GOT3 (cell line): ENCODE results near the gene VENTX.

ENCODE experiments used
- DNase-seq: peaks from one replicate; lab custom pipeline; 2025; ENCODE audit warnings: mixed read lengths; lab: John Stamatoyannopoulos, UW

VENTX gene

DNA sequence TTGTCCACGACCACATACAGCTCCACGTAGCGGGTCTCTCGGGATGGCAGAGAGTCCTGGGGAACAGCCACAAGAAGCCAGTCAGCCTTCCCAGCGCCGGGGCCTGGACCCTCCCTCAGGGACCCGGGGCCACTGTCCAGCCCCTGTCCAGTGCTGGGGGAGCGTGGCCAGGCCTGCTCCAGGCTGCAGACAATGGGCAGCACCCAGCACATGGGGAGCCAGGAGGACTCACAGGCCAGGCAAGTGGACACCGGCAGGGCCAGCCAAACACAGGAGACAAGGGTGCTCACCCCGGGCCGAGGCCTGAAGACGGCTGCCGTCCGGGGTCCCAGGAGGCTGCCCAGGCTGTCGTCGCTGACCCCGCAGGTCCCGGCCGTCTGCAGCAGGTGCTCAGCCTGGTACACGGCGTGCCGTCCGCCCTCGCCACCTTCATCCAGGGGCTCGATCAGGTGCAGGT lies 35.3 kb downstream of the VENTX start:
- no peak for DNase-seq

DNA sequence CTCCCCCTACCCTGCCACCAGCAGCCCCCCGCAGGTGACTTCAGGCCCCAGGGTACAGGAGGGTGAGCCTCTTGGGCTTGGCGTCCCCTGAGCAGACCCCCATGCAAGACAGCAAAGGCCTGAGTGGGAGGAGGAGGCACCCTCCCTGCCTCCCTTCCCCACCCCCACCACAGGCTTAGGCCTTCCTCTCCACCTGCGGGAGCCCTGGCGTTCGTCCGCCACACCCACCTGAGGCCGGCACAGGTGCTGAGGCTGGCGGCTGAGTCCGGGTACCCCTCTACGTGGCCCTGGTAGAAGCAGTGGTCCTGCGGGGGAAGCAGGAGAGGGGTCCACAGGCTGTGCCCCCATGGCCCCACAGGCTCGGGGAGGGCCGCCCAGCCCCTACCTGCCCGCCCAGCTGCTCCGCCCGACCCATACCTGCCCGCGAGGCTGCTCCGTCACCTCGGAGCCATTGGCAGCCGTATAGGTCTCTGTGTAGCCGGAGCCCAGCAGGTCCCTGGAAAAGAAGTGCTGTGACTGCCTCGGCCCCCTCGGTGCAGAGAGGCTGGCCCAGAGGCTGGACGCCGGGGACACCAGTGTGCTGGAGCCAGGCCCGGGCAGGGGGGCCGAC lies 36.0 kb downstream of the VENTX start:
- no peak for DNase-seq

DNA sequence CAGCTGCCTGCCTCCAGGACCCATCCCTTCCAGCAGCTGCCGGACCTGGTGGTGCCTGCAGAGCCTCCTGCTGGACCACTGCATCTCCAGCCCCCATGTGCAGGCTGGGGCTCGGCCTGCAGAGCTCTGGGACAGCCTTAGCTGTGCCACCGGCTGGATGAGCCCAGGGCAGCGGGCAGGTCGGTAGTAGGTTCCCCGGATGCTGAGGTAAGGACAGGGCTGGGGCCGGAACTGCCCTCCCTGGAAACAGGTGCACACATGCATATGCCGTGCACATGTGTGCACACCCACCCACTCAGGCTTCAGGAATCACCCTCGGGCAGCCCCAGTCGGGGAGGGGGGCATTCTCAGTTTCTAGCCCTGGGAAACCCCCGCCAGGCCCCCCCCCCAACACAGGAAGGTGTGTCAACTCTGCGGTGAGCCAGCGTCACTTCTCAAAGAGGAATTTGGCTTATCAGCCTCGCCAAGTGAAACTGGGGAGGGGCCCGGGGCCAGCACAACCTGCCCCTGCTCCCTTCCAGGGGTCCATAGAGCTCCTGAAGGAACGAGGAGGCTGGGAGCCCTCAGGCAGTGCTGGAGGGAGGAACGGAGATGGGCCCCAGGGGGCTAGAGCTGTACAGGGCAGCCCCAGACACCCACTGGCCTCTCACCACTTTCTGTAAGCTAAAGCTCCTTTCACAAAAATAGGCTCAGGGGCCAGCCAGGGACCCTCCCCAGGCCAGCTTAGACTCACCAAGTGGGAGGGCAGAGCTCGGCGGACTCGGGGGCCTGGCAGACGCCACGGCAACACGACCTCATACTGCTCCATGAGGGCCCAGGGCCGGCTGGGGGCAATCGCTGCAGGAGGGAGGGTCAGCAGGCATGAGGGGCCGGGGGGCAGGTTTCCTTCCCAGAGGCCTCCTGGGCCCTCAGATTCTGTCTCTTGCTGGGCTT lies 37.4 kb downstream of the VENTX start:
- peak; percentile 32 for DNase-seq

DNA sequence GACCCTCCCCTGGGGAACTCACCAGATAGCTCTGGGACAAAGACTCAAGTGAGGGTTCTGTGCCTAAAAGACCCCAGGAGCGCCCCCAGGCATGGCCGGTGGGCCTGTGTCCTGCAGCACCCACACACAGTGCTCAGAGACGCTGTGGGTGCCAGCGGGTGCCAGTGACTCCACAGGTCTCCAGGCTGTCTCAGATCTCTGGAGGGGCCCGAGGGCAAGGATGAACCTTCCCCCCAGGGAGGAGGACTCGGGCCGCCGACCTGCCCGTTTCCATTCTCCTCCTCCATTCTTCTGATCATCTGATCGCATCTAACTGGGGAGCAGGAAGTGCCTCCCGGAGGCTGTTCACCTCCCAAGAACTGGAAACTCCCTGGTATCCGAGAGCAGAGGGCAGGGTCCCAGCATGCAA lies 38.0 kb downstream of the VENTX start:
- no peak for DNase-seq

DNA sequence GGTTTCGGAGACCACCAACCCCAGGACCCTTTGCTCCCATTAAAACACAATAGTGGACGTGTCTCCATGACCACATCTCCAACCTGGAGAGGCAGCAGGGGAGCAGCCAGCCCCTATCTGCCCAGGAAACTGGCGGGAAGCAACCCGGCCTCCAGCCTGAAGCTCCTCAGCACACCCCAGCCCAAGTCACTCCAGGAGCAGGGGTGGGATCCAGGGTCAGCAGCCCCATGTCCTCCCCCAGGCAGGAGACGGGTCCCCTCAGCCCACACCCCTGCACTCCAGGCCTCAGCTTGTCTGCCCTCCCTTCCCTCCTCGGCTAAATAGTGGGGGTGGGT lies 38.4 kb downstream of the VENTX start:
- no peak for DNase-seq

DNA sequence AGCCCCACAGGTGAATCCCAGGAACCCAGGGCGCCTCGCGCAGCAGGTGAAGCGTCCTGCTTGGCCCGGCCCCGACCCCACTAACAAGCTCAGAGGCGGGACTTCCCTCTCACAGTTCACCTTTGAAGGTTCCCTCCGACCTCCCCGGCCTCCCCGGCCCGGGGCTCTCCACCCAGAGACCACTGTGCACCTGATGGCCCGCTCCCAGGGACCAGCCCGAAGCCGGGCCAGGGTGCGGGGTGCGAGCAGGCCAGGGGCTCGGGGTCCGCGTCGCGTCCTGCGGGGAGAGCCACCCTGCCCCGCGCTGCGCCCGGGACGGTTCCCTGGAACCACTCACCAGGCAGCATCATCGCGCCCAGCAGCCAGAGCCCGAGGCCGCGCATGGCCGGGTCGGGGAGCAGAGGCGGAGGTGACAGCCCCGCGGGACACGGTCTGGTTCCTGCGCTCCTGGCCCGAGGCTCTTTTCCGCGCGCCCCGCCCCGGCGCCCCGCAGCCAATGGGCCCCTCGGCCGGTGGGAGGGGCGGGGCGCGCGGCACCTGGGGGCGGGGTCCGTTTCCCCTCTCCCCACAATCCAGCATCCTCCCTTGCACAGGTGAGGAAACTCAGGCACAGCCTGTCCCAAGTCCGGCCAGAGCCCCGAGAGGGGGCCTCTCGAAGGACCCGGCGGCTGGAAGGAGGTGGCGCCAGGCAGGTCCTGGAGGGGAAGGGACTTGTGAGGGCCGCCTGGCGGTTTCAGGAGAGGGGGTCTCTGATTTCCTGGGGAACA lies 39.0 kb downstream of the VENTX start, which contains the start of gene ADAM8:
TSS of gene ADAM8 (minus strand) at position 434 of the 767 bp plus-strand sequence. CDS start at position 383, 51 bp downstream.
- DNase-seq, result no peak

DNA sequence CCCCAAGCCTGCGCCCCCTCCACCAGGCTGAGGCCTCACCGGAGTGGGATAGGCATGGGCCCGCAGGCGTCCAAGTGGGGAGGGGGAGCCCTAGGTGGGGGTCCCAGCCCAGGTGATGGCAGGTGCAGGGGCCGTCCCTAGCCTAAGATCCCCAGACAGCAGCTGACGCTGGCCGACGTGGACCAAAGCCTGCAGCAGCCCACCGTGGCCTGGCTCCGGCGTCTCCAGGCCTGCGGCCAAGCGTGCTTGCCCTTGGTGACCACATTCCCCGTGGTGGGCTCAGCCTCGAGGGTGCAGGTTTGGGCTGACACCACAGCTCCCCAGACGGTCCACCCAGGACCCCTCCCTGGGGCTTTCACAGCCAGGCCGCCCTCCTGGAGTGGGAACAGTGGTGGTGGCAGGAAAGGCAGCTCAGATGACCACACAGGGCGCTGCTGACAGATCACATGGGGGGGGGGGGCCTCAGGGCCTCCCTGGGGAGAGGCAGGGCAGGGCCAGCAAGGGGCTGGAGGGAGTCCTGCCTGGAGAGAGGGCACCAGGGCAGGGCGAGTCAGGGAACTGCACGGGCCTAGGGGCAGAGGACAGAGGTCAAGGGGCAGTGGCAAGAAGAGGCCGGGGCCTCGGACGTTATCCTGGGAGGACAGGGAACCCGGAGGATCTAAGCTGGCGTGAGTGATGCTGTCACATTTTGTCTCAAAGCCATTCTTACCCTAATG lies 39.8 kb downstream of the VENTX start:
- DNase-seq, result no peak

DNA sequence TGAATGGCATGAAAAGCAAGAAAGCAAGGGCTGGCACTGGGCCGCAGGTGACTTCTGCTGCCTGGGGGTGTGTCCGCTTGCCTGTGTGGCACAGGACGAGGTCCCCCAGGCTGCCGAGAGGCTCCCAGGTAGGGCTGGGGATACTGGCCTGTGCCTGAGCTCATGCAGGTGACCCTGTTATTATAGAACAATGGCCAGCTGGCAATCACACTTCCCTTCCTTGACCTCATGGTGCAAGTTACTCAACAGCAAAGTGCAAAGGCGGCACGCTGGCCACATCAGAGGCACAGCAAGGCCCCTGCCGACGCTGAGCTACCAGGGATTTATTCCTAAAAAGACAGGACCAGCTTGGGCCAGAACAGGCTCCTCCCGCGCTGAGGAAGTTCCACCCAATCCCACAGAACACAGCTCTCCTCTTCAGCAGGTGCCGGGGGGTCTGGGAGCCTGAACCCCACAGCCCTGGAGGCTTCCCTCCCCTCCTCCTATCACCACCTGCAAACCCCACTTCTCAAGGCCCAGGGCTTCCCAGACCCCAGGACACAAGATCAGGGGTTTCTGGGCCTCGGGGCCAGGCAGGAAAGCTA lies 40.4 kb downstream of the VENTX start:
- no peak for DNase-seq

DNA sequence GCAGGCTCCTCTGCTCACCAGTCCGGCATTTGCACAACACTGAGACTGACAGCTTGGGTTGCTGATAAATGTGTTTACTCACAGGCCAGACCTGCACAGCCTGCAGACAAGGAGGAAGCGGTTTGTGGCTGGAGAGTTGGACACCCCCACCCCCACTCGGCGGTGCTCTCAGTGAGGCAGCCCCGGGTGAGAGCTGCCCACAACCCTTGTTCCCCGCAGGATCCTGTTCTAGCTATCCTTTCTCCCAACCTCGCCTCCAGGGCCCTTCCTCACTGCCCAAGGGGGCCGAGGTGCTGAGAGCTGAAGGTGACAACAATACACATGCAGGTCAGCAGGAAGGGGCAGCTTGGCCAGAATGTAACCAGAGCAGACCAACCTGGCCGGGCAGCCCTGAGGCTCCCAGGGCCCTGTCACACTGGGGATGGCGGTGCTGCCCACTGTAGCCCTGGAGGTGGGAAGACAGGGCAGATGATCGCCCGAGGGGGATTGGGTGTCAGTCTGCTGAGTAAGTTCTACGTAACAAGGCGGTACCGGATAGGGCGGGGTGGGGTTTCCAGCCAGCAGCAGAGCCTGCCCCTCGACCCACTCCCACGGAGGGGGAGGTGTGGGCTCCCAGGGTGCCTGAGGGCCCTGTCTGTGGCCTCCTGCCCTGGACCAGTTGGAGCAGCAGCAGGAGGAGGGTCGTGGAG lies 41.1 kb downstream of the VENTX start:
- DNase-seq, result no peak

DNA sequence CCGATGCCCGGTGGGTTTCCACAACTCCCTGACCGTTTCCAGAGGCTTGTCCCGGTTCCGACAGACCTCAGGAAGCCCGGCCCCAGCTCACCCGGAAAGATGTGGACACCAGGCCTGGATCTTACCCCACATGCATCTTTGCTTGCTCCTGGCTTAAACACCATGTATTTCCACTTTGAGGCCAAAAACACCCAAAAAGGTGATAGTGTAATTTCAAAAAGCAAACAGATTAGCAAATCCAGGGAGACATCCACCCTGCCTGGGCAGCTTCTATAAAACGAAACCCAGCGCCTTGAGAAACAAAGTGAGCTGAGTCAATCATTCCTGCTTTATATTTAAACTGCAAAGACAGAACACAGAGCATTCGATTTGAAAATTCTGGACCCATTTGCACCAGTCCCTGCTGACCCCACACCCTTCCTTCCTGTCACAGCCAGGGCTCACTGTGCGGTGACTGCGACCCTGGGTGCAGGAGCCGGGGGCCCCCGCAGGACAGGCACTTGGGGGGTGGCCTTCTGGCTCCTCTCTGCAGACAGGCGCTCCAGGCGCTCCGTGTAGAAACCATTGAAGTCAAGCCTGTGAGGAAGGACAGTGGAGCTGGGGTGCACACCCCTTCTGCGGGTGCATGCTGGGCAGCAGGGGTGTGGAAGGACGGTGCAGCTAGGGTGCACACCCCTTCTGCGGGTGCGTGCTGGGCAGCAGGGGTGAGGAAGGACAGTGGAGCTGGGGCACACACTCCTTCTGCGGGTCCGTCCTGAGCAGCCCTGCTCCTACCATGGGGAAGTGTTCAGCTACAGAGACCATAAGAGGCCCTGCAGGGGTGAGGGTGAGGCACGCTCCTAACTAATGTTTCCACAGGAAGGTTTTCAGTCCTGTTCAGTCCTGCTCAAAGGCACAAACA lies 41.9 kb downstream of the VENTX start:
- DNase-seq, result no peak

DNA sequence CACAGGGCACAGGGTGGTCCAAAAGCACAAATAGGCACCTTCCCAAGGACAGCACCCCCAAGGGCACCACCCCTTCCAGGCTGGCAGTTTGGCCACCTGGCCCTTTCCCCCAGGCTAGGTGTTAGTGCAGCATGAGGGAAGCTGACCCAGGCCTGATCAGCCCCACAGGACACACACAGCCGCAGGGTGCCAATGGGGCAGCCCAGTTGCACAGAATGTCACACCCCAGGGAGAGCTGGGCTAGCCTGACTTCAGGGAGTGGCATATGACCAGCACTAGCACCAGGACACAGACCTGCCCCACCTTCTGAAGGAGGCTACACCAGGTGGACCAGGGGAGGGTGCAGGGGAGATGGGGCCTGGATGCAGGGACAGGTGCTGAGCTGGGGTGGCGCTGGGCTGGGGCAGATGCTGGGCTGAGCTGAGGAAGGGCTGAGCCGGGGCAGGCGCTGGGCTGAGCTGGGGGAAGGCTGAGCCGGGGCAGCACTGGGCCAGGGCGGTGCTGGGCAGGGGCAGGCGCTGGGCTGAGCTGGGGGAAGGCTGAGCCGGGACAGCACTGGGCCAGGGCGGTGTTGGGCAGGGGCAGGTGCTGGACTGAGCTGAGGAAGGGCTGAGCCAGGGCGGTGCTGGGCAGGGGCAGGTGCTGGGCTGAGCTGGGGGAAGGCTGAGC lies 42.9 kb downstream of the VENTX start:
- DNase-seq, result no peak

DNA sequence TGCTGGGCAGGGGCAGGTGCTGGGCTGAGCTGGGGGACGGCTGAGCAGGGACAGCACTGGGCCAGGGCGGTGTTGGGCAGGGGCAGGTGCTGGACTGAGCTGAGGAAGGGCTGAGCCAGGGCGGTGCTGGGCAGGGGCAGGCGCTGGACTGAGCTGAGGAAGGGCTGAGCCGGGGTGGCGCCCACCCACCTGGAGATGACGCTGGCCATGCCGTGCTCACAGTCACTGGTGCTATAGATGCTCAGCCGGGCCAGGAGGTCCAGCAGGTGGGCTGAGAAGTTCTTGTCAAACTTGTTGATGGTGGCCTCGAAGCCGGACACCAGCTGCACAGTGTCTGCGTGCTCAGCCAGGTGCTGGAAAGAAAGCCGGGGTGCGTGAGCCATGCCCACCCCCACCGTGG lies 43.4 kb downstream of the VENTX start:
- no peak for DNase-seq

DNA sequence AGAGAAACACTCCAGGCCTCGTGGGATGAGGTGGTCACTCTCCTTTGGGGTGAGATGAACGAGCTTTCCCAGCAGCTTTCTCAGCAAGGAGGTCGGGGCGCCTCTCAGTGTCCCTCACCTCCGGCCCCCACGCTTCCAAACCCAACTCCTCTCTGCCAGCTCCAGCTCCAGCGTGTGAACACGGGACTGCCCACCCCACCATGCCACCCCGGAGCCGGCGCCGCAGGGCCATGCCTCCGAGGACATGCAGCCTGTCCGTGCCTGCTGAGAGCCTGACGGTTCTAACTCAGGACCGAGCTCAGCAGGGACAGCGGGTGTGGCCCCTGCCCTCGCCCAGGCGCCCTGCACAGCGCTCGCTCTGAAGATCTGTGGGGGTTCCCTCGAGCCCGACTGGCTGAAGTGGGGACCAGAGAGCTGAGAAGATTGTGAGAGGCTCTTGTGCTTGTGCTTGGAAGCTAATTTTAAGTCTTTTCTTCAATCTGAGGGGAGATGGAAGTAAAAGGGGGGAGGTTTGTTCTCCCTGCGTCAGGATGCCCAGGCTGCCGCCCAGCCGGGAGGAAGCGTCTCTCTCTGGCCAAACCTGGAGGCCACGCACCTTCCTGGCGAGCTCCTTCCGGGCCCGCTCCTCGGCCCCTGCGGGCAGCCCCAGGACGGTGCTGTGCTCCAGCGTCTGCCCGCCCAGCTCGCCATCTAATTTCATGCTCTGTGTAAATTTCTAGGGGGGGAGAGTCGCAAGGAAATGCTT lies 44.1 kb downstream of the VENTX start:
- no peak for DNase-seq

DNA sequence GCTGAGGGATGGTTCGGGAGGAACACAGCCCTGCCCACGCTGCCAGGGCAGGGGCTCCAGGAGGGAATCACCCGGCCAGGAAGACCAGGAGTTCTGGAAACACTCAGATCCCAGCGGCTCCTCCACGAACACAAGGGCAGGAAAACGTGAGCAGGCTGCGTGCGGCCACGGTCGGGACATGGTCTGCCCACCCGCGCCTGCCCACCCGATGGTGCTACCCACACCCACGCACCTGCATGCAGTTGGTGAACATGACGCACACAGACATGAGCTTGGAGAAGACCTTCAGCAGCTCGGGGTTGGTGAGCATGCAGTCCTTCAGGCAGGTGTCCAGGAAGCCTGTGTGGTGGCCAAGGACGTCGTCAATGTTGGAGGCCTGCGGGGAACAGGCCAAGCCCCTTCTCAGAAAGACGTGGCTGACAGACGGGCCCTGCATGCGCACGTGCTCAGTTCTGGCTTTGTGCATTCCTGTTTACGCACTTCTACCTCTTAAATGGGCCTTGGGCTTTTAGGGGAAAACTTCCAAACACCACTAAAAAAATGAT lies 45.3 kb downstream of the VENTX start:
- no peak for DNase-seq

DNA sequence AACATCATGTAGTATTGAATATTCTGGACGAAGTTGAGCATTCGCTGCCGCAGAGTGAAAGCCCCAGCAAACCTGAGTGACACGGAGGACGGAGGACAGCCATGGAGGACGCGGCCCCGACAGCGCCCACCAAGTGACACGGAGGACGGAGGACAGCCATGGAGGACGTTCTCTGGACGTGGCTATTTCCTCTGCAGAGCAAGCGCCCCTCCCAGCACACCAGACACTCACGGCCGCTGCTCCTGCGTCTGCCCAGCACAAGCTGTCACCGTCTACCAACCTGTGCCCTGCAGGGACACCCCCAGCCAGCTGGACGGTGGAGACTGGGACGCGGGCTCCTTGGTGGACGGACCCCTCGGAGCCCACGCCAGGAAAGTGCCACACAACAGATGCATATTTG lies 46.3 kb downstream of the VENTX start:
- DNase-seq, result no peak

DNA sequence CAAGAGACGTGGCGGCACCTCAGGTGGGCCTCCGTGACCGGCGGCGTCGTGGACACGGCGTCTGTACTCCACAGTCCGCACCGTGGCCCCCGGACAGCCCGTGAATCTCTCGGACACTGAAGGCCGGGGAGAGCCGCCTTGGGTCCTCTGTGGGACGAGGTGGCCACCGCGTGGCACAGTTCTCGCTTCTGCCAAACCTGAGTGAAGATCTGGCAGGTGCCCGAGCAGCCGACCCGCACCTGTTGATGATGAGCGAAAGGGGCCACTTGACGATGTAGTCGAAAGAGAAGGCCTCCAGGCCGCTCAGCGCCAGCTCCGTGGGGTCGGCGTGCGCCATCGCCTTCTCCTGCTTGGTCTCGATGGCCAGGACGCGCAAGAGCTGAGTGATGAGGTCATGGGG lies 47.6 kb downstream of the VENTX start:
- DNase-seq, result no peak

DNA sequence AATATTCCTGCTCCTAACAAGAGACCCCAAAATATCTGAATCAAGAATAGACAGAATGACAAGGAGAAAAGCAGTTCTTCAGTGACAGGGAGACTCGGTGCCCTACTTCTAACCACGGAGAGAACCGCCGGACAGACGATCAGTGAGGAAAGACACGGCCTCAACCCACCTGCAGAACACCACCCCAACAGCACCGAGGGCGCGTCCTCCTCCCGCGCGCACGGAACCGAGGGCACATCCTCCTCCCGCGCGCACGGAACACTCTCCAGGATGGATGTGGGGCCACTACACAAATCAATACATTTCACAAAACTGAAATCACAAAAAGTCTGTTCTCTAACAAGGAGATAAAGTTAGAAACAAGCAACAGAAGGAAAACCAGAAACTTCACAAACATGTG lies 48.7 kb downstream of the VENTX start:
- DNase-seq, result no peak

DNA sequence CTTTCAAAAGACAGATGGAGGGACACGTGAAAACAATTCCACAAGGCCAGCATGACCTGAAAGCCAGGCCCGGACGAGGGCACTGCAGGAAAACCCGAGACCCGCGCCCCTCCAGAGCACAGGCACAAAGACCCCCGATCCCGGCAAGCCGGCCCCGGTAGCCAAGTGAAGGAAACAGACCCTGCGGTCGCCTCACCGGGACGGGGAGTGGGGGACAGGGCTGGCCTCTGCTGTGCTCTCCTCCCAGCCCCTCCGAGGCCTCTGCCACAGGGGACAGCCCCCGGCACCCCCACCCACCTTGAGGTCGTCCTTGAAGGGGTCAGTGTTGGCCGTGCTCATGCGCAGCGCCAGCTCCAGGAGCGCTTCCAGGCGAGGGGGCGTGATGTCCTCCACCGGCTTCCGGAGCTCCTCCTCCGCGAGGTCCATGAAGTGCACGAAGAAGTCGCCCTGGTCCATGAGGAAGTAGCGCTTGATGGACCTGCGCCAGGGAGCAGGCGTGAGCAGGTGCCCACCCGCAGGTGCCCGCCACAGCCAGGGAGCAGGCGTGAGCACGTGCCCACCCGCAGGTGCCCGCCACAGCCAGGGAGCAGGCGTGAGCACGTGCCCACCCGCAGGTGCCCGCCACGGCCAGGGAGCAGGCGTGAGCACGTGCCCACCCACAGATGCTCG lies 50.3 kb downstream of the VENTX start:
- no peak for DNase-seq
